HepG2 (cell line): ENCODE results near the gene ADIPOR2. TPM values are rescaled to one million over a fixed set of nuclear protein-coding genes. Genes with fewer than 3 reads are reported as not detected.

Source experiments
- ATAC-seq: fragments of 200-7000 bp; cut with Tn5 transposase; 3 replicates; pipeline ENCODE4 v1.9.1; 2020; ENCODE audit warnings: mild to moderate bottlenecking, moderate library complexity
- BruUV-seq: library from RNA; stranded (reverse); fragments of 400-500 nt; replicated peaks from 2 replicates; lab custom pipeline; 2021; lab: Mats Ljungman, UMichigan
- CTCF ChIA-PET: fragments of 300-600 bp; formaldehyde crosslinking; extraction: SDS; loops from one replicate; lab custom pipeline; 2021; ENCODE audit warnings: low total read pairs, inconsistent platforms, low intra/inter-chr PET ratio; lab: Yijun Ruan, JAX
- POLR2A ChIA-PET: fragments of 350-600 bp; sonication (Branson Sonifier 250); formaldehyde crosslinking; loops from one replicate; lab custom pipeline; 2020; ENCODE audit warnings: antibody characterized with exemption, inconsistent platforms; lab: Yijun Ruan, JAX
- DNase-seq: peaks from one replicate; pipeline ENCODE4 v3.0.0-alpha.2; 2015; ENCODE audit warnings: low spot score
- FAIRE-seq: peaks from 3 replicates; lab custom pipeline; 2011; peaks lifted over from hg19 to GRCh38; lab: Jason Lieb, UNC
- H2AFZ ChIP-seq: one replicate; pipeline ENCODE4 v1.6.1; 2011; ENCODE audit warnings: low read length, inconsistent platforms
- H3K27ac ChIP-seq: fragments of 300-600 bp; 3 replicates; pipeline ENCODE4 v1.8.0; 2011; ENCODE audit warnings: mixed run types, mild to moderate bottlenecking, mixed read lengths, low read length, inconsistent platforms; ENCODE audit not compliant: insufficient read depth; ENCODE audit errors: extremely low read length
- H3K27me3 ChIP-seq, 2 experiments: fragments of 200-600 bp in 1 of 2; 2 replicates in 1 of 2; 3 replicates in 1 of 2; pipeline versions ENCODE4 v1.6.0 to v1.8.0; 2011; ENCODE audit warnings: low read length in 2 of 2, mild to moderate bottlenecking in 2 of 2, moderate library complexity in 2 of 2, inconsistent platforms in 1 of 2; ENCODE audit not compliant: insufficient read depth in 2 of 2, control insufficient read depth in 1 of 2
- H3K36me3 ChIP-seq, 2 experiments: fragments of 200-600 bp in 1 of 2; replicated peaks in 1 of 2; 2 replicates in 1 of 2; 3 replicates in 1 of 2; pipeline versions ENCODE4 v1.5.1 to v1.8.0; 2011; ENCODE audit warnings: low read length in 2 of 2, inconsistent platforms in 1 of 2; ENCODE audit not compliant: insufficient read depth in 2 of 2, control insufficient read depth in 1 of 2
- H3K4me1 ChIP-seq: 2 replicates; pipeline ENCODE4 v1.5.1; 2012; ENCODE audit warnings: low read length, inconsistent platforms; ENCODE audit not compliant: insufficient read depth
- H3K4me2 ChIP-seq: 2 replicates; pipeline ENCODE4 v1.6.0; 2011; ENCODE audit warnings: low read depth, low read length, inconsistent platforms
- H3K4me3 ChIP-seq, 3 experiments: fragments of 200-600 bp in 1 of 3; sonication (generic), shearing (Covaris generic) in 1 of 3; replicated peaks in 1 of 3; 2 replicates each; pipeline ENCODE4 v1.5.1; 2011 to 2016; ENCODE audit warnings: low read length in 3 of 3, inconsistent platforms in 2 of 3, low read depth in 2 of 3, mild to moderate bottlenecking in 2 of 3, control low read depth in 1 of 3, mixed read lengths in 1 of 3; ENCODE audit not compliant: insufficient read depth in 1 of 3
- H3K79me2 ChIP-seq: one replicate; pipeline ENCODE4 v1.6.1; 2011; ENCODE audit warnings: low read length, inconsistent platforms; ENCODE audit not compliant: insufficient read depth
- H3K9ac ChIP-seq: 2 replicates; pipeline ENCODE4 v1.6.0; 2011; ENCODE audit warnings: mild to moderate bottlenecking, low read depth, low read length, inconsistent platforms; ENCODE audit not compliant: insufficient read depth
- H3K9me3 ChIP-seq: 2 replicates; pipeline ENCODE4 v1.5.1; 2012; ENCODE audit warnings: mild to moderate bottlenecking, low read length
- H4K20me1 ChIP-seq: 2 replicates; pipeline ENCODE4 v1.6.0; 2011; ENCODE audit warnings: inconsistent platforms, mild to moderate bottlenecking, low read length, moderate library complexity; ENCODE audit not compliant: insufficient read depth
- BRD4 ChIP-seq: sonication (generic); formaldehyde crosslinking; IDR thresholded peaks from 2 replicates; pipeline ENCODE4 v1.4.0; 2020; ENCODE audit warnings: missing genetic modification reagents
- CEBPB ChIP-seq: IDR thresholded peaks from 2 replicates; pipeline ENCODE4 v1.6.1; 2011; ENCODE audit warnings: low read depth, low read length, improper control_type of control experiment, borderline replicate concordance
- NR0B2 ChIP-seq: sonication (generic); formaldehyde crosslinking; IDR thresholded peaks from 2 replicates; pipeline ENCODE4 v1.4.0; 2020; ENCODE audit warnings: mild to moderate bottlenecking, missing genetic modification reagents
- REXO4 ChIP-seq: sonication (generic); formaldehyde crosslinking; IDR thresholded peaks from 2 replicates; pipeline ENCODE4 v1.8.0; 2022; ENCODE audit warnings: missing genetic modification reagents, mild to moderate bottlenecking, borderline replicate concordance
- RNF219 ChIP-seq: sonication (generic); formaldehyde crosslinking; IDR thresholded peaks from 2 replicates; pipeline ENCODE4 v1.5.0; 2020; ENCODE audit warnings: mild to moderate bottlenecking, missing genetic modification reagents
- ZNF333 ChIP-seq: sonication (generic); formaldehyde crosslinking; IDR thresholded peaks from 2 replicates; pipeline ENCODE4 v1.4.0; 2020; ENCODE audit warnings: mild to moderate bottlenecking, missing genetic modification reagents, borderline replicate concordance
- ZNF34 ChIP-seq: sonication (generic); formaldehyde crosslinking; IDR thresholded peaks from 2 replicates; pipeline ENCODE4 v1.4.0; 2020; ENCODE audit warnings: mild to moderate bottlenecking, missing genetic modification reagents, borderline replicate concordance
- ZNF382 ChIP-seq: sonication (generic); formaldehyde crosslinking; IDR thresholded peaks from 2 replicates; pipeline ENCODE4 v1.5.0; 2020; ENCODE audit warnings: missing genetic modification reagents, mild to moderate bottlenecking, borderline replicate concordance
- ZNF546 ChIP-seq: sonication (generic); formaldehyde crosslinking; conservative IDR thresholded peaks from 2 replicates; pipeline ENCODE4 v1.8.1; 2023; ENCODE audit warnings: mild to moderate bottlenecking, missing genetic modification reagents
- ZNF562 ChIP-seq: sonication (generic); formaldehyde crosslinking; IDR thresholded peaks from 2 replicates; pipeline ENCODE4 v1.8.0; 2022; ENCODE audit warnings: missing genetic modification reagents, borderline replicate concordance
- in situ Hi-C: cut with HindIII; loops from 2 replicates; pipeline ENCODE4 v1.10.0; 2017; ENCODE audit warnings: low pct_unique_long_range_greater_than_20kb; ENCODE audit not compliant: extremely low pct_ligation_motif_present
- intact Hi-C: fragments of 100-400 bp; cut with micrococcal nuclease; formaldehyde crosslinking; loops from one replicate; pipeline ENCODE4 v1.10.0; 2022; ENCODE audit not compliant: unreplicated experiment
- polyA plus RNA-seq, 8 experiments: library from polyadenylated mRNA; depleted of rRNA in 3 of 8; stranded (reverse) in 7 of 8; unstranded in 1 of 8; fragments of >200 nt; fragmentation: Illumina TruSeq in 4 of 8; extraction: Trizol in 4 of 8; gene quantifications; 2 replicates each; pipeline versions ENCODE4 v1.2.1 to v1.2.3, GENCODE V29; 2011 to 2016; ENCODE audit warnings: low read depth in 4 of 8, missing spikeins in 1 of 8, mixed read lengths in 1 of 8; ENCODE audit not compliant: insufficient read depth in 1 of 8
- total RNA-seq, 5 experiments: library from RNA; depleted of rRNA; stranded (reverse); fragments of >200 nt; fragmentation: Illumina TruSeq; extraction: Trizol; gene quantifications; 2 replicates each; pipeline ENCODE4 v1.2.3, GENCODE V29; 2016; ENCODE audit warnings: low read depth in 1 of 5

ADIPOR2 gene
- total and polyA plus RNA-seq, 2 of the 13 experiments (the other 11 are each of a cell fraction or from before 2014, with no cell fraction given): 35.2 to 52.2 TPM

GRCh38 chr12:1651946-1652345 lies 38.9 kb upstream of the ADIPOR2 start:
- BruUV-seq: no TSS peak
- FAIRE-seq (no peak), ATAC-seq (no peak), DNase-seq (no peak)
- Histone ChIP-seq H3K79me2 (no peaks in the 10 kb centered on the region), H3K4me1 (peaks cover 40% of the 10 kb centered on the region), H4K20me1 (no peaks in the 10 kb centered on the region), H3K4me2 (no peak overlapping the region), H3K36me3 (no peaks in the 10 kb centered on the region), H3K9ac (no peak overlapping the region), H3K9me3 (no peaks in the 10 kb centered on the region), H3K27ac (no peak overlapping the region), H3K27me3 (peaks cover 0 to 34% of the 10 kb centered on the region in 2 experiments; a peak in 3 of 5 replicates), H2AFZ (no peak overlapping the region), H3K4me3 (no peak overlapping the region)
- TF ChIP-seq REXO4 (CRISPR knock-in tag) (no peak), ZNF562 (no peak), CEBPB (no peak), RNF219 (no peak), ZNF333 (CRISPR knock-in tag) (no peak), NR0B2 (no peak), ZNF382 (no peak), ZNF546 (CRISPR knock-in tag) (no peak), BRD4 (CRISPR knock-in tag) (no peak), ZNF34 (CRISPR knock-in tag) (no peak)
- intact Hi-C loops (loop anchor here (1.0 to 5.0 kb wide), 3 partner anchors 40 to 290 kb away; partner anchors contain the start of gene ADIPOR2), in situ Hi-C loops (loop anchor here (5.0 kb wide), 1 partner anchor 140 kb away; no protein-coding TSS in a partner anchor)
- ChIA-PET POLR2A (interaction anchor here (1.8 to 2.6 kb wide), 2 partner anchors 39 to 139 kb away, joined by 5 to 14 read pairs; partner anchors contain the start of gene ADIPOR2), CTCF (interaction anchor here (0.7 to 3.3 kb wide), 3 partner anchors 139 to 143 kb away, joined by 3 to 47 read pairs (median 4); no protein-coding TSS in a partner anchor)
